Measurements from ENCODE around the gene GRB10. TPM values are rescaled to one million over a fixed set of nuclear protein-coding genes. Genes with fewer than 3 reads are reported as not detected.

Gene GRB10
- polyA plus RNA-seq, 1 donor: 13.4 TPM

GRCh38 chr7:50803359-50804337, 21.0 kb upstream of the GRB10 start:
- DNase-seq (ENCODE audit: low read depth): no peak

GRCh38 chr7:50801907-50802306, 19.2 kb upstream of the GRB10 start:
- DNase-seq (ENCODE audit: low read depth): no peak

GRCh38 chr7:50799873-50800272, 17.2 kb upstream of the GRB10 start:
- DNase-seq (ENCODE audit: low read depth): no peak

- no peak for DNase-seq (ENCODE audit: low read depth)
Observed at GRCh38 chr7:50798126-50798525, 15.4 kb upstream of the GRB10 start.

GRCh38 chr7:50795831-50796230, 13.1 kb upstream of the GRB10 start:
- DNase-seq (ENCODE audit: low read depth): no peak

GRCh38 chr7:50795253-50795652, 12.6 kb upstream of the GRB10 start:
- no peak for DNase-seq (ENCODE audit: low read depth)

GRCh38 chr7:50793947-50794570, 11.4 kb upstream of the GRB10 start:
- no peak for DNase-seq (ENCODE audit: low read depth)

GRCh38 chr7:50793120-50793946, 10.6 kb upstream of the GRB10 start:
- no peak for DNase-seq (ENCODE audit: low read depth)

- DNase-seq (ENCODE audit: low read depth): no peak
Observed at GRCh38 chr7:50792342-50793119, 9.8 kb upstream of the GRB10 start.

- DNase-seq (ENCODE audit: low read depth): no peak
Observed at GRCh38 chr7:50791938-50792341, 9.2 kb upstream of the GRB10 start.

GRCh38 chr7:50791363-50791937, 8.8 kb upstream of the GRB10 start:
- DNase-seq (ENCODE audit: low read depth): no peak

- DNase-seq (ENCODE audit: low read depth): no peak
Observed at GRCh38 chr7:50790381-50790780, 7.7 kb upstream of the GRB10 start.

GRCh38 chr7:50788382-50788781, 5.7 kb upstream of the GRB10 start:
- no peak for DNase-seq (ENCODE audit: low read depth)

- DNase-seq (ENCODE audit: low read depth): no peak
Observed at GRCh38 chr7:50787825-50788224, 5.1 kb upstream of the GRB10 start.

GRCh38 chr7:50785346-50785745, 2.6 kb upstream of the GRB10 start:
- no peak for DNase-seq (ENCODE audit: low read depth)

GRCh38 chr7:50783801-50784507, 1.3 kb upstream of the GRB10 start:
- DNase-seq (ENCODE audit: low read depth): no peak

- no peak for DNase-seq (ENCODE audit: low read depth)
Observed at GRCh38 chr7:50783303-50783702, 607 bp upstream of the GRB10 start.

GRCh38 chr7:50781381-50782293, 1.1 kb downstream of the GRB10 start:
- DNase-seq (ENCODE audit: low read depth): no peak

- no peak for DNase-seq (ENCODE audit: low read depth)
Observed at GRCh38 chr7:50780436-50780835, 2.3 kb downstream of the GRB10 start.

Measured in forelimb muscle (tissue), 1 donor.